CD4-positive, alpha-beta T cell treated with Interleukin-17A for 1 hour (primary cell): Measurements from ENCODE around the gene NUMA1.

ENCODE experiments used
- DNase-seq: peaks from one replicate; pipeline ENCODE4 v3.0.0-alpha.2; 2020

NUMA1 gene

GRCh38 chr11:72014761-72015320 lies 65.5 kb downstream of the NUMA1 start:
- DNase-seq: no peak

DNA sequence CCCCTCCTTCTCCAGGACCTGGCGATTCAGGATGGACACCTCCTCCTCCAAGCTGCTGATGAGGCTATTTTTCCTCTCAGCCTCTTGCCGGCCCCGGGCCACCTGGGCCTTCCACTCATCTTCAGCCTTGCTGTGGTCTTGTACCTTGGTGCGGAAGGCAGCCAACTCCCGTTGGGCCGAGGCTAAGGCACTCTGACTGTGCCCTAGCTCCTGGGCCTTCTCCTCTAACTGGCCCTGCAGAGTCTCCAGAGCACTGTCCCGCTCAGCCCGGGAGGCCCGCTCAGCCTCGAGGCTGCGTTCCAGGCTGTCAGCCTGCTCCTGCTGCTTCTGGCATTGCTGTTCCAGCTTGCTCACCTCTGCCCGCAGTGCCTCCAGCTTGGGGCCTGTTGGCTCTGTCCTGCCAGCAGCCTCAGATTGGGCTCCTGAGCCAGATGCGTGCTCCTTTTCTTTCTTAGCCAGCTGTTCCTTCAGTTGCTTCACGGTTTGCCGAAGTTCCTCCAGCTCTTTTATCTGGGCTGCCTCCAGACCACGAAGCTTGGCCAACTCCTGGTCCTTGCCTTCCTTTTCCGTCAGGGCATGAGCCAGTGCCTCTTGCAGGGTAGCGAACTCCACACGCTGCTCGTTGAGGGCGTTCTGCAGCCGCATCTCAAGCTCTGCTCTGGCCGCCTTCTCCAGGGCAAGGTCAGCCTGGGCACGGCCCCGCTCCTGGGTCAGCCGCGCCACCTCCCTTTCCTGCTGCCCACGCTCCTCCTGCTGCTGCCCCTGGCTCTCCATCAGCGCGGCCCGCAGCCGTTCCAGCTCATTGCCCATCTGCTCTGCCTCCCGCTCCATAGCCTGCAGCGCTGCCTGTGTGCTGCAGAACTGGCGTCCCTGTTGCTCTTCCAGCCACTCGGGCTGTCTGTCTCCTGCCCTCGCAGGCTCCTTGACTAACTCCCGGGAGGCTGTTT lies 66.3 kb downstream of the NUMA1 start:
- DNase-seq: no peak

- DNase-seq: no peak
Observed at GRCh38 chr11:72012897-72013721, 67.2 kb downstream of the NUMA1 start.

DNA sequence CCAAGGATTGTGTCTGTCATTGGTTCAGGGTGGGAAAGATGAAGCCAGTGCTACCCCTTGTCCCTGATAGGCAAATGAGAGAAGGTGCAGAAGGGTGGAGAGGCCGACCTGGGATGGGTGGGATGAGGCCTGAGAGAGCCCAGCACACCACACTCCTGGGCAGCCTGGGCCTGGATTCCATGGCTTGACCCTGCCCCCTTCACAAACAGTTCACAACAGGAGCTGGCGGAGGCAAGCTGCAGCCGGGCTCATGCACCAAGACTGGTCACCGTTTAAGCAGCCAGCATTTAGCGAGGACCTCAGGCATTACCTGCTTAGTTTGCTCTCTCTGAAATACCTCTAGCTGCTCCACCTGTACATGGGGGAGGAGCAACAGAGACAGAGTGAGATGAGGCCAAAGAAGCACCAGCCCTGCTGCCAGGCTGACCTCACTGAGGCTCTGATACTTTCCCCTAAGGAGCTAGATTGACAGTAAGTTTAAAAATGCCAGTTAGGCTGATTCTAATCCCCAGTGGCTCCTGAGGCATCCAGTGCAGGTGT lies 68.2 kb downstream of the NUMA1 start:
- no peak for DNase-seq

DNA sequence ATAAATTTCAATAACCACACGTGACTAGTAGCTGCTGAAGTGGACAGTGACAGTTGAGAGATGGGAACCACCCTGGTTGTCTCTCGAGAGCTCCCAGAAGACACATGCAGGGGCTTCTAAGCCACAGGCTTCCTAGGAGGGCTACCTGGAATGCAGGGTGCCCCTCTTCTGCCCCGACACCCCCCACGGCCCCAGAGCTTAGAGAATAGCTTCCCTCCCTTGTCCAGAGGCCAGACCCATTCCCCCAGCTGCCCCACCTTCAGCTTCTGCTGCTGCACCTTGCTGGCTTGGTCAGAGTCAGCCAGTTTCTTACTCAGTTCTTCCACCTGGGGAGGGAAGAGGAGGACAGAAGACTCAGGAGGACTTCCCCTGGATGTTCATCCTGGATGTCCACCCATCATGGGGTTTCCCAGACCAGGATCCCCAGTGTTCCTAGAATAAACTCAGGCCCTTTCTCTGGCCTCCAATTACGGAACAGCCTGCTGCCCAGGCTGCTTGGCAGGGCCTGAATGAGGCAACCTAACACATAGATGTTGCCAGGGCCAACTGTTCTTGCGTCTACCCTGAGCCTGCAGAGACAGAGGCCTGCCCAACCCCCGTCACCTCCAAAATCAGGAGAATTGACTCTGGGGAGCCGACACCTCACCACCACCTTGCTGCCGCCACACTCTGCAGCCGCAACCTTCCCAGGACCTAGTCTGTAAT lies 69.7 kb downstream of the NUMA1 start:
- DNase-seq: no peak

DNA sequence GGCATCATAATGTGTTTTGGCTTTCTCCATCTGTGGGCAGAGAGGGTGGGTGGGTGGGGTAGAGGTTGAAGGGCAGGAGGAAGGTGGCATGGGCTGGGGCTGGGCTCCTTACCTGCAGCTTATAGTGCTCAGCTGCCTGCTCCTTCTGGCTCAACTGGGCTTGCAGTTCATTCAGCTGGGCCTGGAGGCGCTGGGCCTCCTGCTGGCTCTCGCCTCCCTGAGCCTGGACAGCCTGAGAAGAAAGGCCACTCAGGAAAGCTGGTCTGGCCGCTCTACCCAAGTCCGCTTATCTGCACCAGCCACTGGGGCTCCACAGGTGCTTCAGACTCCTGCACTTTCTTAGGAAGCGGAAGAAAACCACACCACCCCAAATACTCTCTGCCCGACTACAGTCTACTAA lies 71.2 kb downstream of the NUMA1 start:
- DNase-seq: no peak

DNA sequence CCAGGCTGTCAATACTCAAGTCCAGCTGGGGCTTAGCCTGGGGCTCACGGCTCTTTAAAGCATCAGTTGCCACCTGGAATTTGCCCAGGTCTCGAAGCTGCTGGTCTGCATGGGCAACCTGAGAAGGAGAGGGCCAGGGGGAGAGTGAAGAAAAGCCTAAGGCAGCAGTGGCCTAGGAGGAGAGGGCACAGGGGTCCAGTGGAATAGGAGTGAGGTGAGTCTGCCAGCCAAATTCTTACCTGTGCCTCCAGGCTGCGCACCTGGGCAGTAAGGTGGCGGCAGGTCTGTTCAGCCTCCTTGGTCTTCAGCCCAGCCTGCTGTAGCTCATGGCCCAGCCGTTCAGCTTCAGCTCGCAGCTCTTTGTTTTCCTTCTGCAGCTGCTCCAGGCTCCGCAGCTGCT lies 71.6 kb downstream of the NUMA1 start:
- DNase-seq: no peak

DNA sequence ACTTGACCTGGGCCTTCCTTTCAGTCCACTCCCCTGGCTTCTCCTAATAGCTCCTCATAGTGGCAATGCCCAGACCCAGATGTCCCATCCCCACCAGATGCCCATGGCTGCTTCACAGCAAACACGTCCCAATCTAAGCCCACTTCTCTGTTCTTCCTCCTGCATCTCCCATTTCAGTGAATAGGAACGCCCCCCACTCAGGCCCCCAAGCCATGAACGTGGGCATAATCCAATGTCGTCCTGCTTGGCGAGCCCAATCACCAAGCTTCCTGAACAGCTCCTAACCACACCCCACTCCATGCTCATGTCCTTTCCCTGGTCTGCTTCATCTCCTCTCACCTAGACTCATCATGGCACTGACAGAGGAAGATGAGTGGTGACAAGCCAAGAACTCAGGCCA lies 72.8 kb downstream of the NUMA1 start:
- DNase-seq: no peak

- no peak for DNase-seq
Observed at GRCh38 chr11:72007089-72007476, 73.3 kb downstream of the NUMA1 start.

DNA sequence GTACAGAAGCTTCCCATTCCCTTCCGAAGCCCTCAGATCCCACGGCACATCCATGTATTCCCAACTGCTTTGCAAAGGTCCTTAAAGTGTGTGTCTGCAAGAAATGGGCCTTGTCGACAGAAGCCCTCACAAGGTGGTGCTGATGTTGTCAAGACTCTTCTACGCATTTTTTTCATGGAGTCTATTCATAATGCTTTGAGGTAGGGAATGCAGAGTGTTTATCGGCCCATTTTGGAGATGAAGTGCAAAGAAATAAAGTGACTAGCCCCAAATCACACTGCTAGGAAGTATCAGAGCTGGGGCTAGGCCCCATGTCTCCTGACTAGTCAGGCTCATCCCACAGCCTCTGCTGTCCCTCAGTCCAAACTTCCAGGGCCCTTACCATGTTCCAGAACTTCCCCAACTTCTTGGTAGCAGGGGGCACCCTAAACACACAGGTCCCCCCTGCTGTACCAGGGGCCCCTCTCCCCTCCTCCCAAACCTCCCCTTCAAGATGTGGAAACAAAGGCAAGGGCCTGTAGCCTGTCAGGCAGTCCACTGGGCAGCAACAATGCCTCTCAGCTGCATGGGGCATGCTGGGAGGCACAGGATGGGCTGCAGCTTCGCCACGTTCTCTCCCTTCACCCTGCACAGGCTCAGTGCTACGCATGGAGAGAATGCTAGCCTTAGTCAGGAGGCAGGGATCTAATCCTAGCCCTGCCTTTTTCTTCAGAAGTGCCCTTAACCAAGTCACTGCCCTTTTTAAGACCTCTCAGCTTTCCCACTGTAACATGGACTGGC lies 73.8 kb downstream of the NUMA1 start:
- DNase-seq: no peak

GRCh38 chr11:72005347-72006260 lies 74.7 kb downstream of the NUMA1 start:
- DNase-seq: no peak

GRCh38 chr11:72004515-72005346 lies 75.6 kb downstream of the NUMA1 start:
- no peak for DNase-seq

GRCh38 chr11:72003776-72004171 lies 76.6 kb downstream of the NUMA1 start:
- no peak for DNase-seq

DNA sequence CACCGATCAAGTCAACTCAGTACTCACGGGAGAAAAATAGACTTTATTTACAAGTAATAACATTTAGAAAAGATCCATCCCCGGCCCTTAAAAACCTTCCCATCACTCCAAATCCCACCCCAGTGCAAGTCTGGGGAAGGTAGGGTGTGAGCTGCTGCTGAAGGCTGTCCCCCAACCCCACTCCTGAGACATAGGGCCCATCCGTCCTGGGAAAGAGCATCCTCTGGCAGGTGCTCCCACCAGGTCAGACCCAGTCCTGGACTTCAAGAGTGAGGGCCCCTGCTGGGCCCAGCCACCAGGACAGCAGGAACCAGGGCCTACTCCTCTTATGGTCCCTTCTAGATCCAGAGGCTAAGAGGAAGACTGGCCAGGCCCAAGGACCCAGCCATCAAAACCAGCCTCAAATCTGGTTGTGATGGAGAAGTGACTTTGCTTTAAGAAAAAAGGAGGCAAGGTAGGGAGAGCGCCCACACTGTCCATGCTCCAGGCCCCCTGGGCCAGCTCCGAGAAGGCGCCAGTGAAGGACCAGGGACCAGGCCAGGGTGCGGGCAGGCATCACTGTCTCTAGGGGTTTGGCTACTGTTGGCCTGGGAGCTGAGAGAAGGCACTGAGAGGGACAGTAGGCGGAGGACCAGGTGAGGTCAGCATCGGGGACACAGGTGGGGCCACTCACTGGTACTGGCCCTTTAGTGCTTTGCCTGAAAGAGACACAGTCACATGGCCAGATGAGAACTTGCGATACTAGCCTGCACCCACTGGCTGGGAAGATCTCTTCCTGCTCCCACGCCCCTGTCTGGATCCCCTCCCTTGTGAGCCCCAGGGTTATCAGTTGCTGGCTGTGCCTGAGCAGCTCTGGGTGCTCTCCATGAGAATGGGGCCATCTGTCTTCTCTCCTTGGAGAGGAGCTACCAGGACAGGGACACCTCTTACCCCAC lies 77.2 kb downstream of the NUMA1 start:
- DNase-seq: no peak

- DNase-seq: no peak
Observed at GRCh38 chr11:72001834-72002591, 78.3 kb downstream of the NUMA1 start.

DNA sequence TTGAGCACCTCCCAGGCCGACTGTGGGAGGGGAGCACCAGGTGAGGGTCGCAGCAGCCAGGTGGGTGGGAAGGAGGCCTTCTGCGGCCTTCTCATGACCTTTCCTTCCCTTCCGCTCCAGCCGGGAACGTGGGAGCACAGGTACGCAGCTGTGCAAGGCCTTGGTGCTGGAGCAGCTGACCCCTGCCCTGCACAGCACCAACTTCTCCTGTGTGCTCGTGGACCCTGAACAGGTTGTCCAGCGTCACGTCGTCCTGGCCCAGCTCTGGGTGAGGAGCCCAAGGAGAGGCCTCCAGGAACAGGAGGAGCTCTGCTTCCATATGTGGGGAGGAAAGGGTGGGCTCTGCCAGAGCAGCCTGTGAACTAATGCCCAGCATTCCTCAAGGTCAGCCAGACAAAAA lies 79.1 kb downstream of the NUMA1 start:
- DNase-seq: no peak

GRCh38 chr11:72000202-72000867 lies 80.0 kb downstream of the NUMA1 start:
- no peak for DNase-seq
